ENCODE data around the gene GIN1. TPM values are rescaled to one million over a fixed set of nuclear protein-coding genes. Genes with fewer than 3 reads are reported as not detected.

Gene GIN1
- total RNA-seq, 1 donor from 2014 or later, result 9.1 TPM

DNA sequence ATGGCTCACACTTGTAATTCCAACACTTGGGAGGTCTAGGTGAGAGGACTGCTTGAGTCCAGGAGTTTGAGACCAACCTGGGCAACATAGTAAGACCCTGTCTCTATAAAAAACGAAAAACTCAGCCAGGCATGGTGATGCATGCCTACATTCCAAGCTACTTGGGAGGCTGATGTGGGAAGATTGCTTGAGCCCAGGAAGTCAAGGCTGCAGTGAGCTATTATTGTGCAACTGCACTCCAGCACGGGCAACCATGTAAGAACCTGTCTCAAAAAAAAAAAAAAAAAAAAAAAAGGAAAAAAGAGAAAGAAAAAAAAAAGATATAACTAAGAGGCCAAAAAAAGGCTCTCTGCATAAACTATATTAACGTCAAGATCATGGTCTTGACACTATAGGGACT is 27.3 kb downstream of the GIN1 start:
- Mint-ChIP-seq H3K27ac (no peak overlapping the region), H3K4me3 (no peak overlapping the region), H3K4me1 (no peaks in the 10 kb centered on the region), H3K27me3 (no peaks in the 10 kb centered on the region), H3K36me3 (ENCODE audit: low read depth) (peaks cover 57% of the 10 kb centered on the region), H3K9me3 (peaks cover 7% of the 10 kb centered on the region)
- no peak for TF ChIP-seq CTCF (IDR thresholded peaks at IDR 0.05)
- no peak for DNase-seq
- CTCF ChIA-PET, result no interaction called here
- POLR2A ChIA-PET, result no interaction called here
- no peak for ATAC-seq (ENCODE audit: low read depth)
- intact Hi-C loops (cut with micrococcal nuclease), result no loop called here

- Mint-ChIP-seq H3K4me1 (no peaks in the 10 kb centered on the region), H3K27me3 (no peaks in the 10 kb centered on the region), H3K36me3 (ENCODE audit: low read depth) (peaks cover 57% of the 10 kb centered on the region), H3K4me3 (no peak overlapping the region), H3K9me3 (peaks cover 13% of the 10 kb centered on the region), H3K27ac (no peak overlapping the region)
- ATAC-seq (ENCODE audit: low read depth) (no peak), DNase-seq (no peak)
- TF ChIP-seq CTCF (IDR thresholded peaks at IDR 0.05), result no peak
- intact Hi-C loops (cut with micrococcal nuclease), result no loop called here
- ChIA-PET CTCF (no interaction called here), POLR2A (no interaction called here)
Observed at GRCh38 chr5:103090791-103091190, 29.1 kb downstream of the GIN1 start.

DNA sequence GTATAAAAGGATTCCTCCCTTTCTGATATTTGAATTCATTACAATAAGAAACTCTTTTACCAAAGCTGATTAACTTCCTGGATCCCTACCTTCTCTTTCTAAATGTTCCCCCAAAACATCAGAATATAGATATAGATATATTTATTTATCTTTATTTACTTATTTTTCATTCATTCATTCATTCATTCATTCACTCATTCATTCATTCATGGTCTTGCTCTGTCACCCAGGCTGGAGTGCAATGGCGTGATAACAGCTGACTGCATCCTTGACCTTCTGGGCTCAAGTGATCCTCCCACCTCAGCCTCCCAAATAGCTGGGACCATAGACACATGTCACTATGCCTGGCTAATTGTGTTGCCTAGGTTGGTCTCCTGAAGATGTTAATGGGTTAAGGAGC is 30.7 kb downstream of the GIN1 start:
- CTCF ChIA-PET, result no interaction called here
- peaks cover 63% of the 10 kb centered on the region for H3K36me3 Mint-ChIP-seq (ENCODE audit: low read depth)
- no peak for DNase-seq
- POLR2A ChIA-PET, result no interaction called here
- ATAC-seq (ENCODE audit: low read depth), result no peak
- H3K4me3 Mint-ChIP-seq, result no peak overlapping the region
- intact Hi-C loops (cut with micrococcal nuclease), result no loop called here
- no peaks in the 10 kb centered on the region for H3K4me1 Mint-ChIP-seq
- H3K27ac Mint-ChIP-seq, result no peak overlapping the region
- peaks cover 19% of the 10 kb centered on the region for H3K9me3 Mint-ChIP-seq
- H3K27me3 Mint-ChIP-seq, result no peaks in the 10 kb centered on the region
- no peak for TF ChIP-seq CTCF (IDR thresholded peaks at IDR 0.05)

- H3K36me3 Mint-ChIP-seq (ENCODE audit: low read depth), result peaks cover 53% of the 10 kb centered on the region
- no peak overlapping the region for H3K4me3 Mint-ChIP-seq
- ChIA-PET CTCF (no interaction called here), POLR2A (no interaction called here)
- H3K4me1 Mint-ChIP-seq, result no peaks in the 10 kb centered on the region
- peaks cover 41% of the 10 kb centered on the region for H3K9me3 Mint-ChIP-seq
- no peak overlapping the region for H3K27ac Mint-ChIP-seq
- no peak for ATAC-seq (ENCODE audit: low read depth)
- no peak for DNase-seq
- no peak for TF ChIP-seq CTCF (IDR thresholded peaks at IDR 0.05)
- intact Hi-C loops (cut with micrococcal nuclease), result no loop called here
- H3K27me3 Mint-ChIP-seq, result no peaks in the 10 kb centered on the region
Observed at GRCh38 chr5:103086547-103086946, 33.4 kb downstream of the GIN1 start.

- TF ChIP-seq CTCF (IDR thresholded peaks at IDR 0.05), result no peak
- DNase-seq, result no peak
- intact Hi-C loops (cut with micrococcal nuclease), result no loop called here
- ChIA-PET CTCF (no interaction called here), POLR2A (no interaction called here)
- Mint-ChIP-seq H3K4me3 (no peak overlapping the region), H3K27ac (no peak overlapping the region), H3K4me1 (no peaks in the 10 kb centered on the region), H3K9me3 (peaks cover 68% of the 10 kb centered on the region), H3K27me3 (no peaks in the 10 kb centered on the region), H3K36me3 (ENCODE audit: low read depth) (peaks cover 8% of the 10 kb centered on the region)
- no peak for ATAC-seq (ENCODE audit: low read depth)
Observed at GRCh38 chr5:103079796-103080195, 40.1 kb downstream of the GIN1 start.
